GM12875 (cell line): ENCODE measurements around the gene PER1.

Experiments used
- H3K4me3 ChIP-seq: one replicate; pipeline ENCODE4 v1.5.1; 2011; ENCODE audit warnings: low read depth, low read length, control low read depth
- TF ChIP-seq, protein P1 (sequence below): IDR thresholded peaks from 2 replicates; pipeline ENCODE4 v1.5.1; 2011; ENCODE audit warnings: low read depth, mild to moderate bottlenecking, control low read depth, inconsistent platforms, low read length, moderate library complexity, borderline replicate concordance; ENCODE audit not compliant: insufficient read depth

PER1 gene

DNA sequence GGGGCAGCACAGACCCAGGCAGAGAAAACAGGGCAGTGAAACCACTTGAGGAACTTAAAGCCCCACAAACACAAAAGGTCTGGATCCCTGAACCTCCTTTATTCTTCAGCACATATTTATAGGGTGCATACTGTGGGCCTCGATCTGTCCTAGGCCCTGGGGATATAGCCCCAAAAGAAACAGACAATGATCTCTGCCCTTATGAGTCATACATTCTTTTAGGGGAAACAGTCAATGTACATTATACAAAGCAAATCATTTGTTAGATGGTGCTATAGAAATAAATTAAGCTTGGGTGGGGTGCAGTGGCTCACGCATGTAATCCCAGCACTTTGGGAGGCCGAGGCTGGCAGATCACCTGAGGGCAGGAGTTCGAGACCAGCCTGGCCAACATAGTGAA, 18.3 kb downstream of the PER1 start:
- H3K4me3 ChIP-seq, result no peak overlapping the region
- TF ChIP-seq, protein P1, sequence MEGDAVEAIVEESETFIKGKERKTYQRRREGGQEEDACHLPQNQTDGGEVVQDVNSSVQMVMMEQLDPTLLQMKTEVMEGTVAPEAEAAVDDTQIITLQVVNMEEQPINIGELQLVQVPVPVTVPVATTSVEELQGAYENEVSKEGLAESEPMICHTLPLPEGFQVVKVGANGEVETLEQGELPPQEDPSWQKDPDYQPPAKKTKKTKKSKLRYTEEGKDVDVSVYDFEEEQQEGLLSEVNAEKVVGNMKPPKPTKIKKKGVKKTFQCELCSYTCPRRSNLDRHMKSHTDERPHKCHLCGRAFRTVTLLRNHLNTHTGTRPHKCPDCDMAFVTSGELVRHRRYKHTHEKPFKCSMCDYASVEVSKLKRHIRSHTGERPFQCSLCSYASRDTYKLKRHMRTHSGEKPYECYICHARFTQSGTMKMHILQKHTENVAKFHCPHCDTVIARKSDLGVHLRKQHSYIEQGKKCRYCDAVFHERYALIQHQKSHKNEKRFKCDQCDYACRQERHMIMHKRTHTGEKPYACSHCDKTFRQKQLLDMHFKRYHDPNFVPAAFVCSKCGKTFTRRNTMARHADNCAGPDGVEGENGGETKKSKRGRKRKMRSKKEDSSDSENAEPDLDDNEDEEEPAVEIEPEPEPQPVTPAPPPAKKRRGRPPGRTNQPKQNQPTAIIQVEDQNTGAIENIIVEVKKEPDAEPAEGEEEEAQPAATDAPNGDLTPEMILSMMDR, result no peak

DNA sequence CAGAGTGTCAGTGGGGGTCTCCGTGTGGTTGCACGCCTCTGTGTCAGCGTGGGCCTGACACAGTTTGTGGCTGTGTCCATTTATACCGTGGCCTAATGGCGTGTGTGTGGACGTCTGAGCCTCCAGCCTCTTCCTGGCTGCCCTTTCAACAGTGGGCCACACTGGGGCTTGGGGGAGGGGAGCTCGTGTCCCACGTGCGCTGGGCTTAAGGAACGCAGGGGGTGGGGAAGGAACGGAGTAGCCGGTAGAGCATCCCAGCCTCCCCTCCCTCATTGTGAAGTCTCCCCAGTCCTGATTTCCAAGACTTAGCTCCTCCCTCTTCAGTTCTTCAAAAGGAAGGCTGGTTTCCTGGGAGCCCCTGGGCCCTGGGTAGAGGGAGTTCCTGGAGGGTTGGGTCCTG, 18.8 kb downstream of the PER1 start:
- TF ChIP-seq, protein P1, result no peak
- H3K4me3 ChIP-seq, result no peak overlapping the region

DNA sequence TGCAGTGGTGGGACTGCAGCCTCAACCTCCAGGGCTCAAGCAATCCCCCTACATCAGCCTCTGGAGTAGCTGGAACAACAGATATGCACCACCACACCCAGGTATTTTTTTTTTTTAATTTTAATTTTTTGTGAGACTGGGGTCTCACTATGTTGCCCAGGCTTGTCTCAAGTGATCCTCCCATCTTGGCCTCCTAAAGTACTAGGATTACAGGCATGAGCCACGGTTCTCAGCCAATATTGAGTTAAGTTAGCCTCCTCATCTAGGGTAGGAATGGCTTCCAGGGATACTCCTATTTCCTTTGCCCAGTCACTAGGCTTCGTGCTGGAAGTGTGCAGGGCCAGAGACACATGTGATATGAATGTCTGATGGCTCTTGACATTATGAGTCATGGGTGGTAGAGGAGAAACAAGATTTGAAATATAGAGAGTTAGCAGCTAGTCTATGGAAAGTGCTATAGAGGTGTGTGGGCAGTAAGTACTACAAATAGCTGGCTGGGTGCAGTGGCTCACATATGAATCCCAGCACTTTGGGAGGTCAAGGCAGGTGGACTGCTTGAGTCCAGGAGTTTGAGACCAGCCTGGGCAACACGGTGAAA, 20.3 kb downstream of the PER1 start:
- TF ChIP-seq, protein P1, result no peak

DNA sequence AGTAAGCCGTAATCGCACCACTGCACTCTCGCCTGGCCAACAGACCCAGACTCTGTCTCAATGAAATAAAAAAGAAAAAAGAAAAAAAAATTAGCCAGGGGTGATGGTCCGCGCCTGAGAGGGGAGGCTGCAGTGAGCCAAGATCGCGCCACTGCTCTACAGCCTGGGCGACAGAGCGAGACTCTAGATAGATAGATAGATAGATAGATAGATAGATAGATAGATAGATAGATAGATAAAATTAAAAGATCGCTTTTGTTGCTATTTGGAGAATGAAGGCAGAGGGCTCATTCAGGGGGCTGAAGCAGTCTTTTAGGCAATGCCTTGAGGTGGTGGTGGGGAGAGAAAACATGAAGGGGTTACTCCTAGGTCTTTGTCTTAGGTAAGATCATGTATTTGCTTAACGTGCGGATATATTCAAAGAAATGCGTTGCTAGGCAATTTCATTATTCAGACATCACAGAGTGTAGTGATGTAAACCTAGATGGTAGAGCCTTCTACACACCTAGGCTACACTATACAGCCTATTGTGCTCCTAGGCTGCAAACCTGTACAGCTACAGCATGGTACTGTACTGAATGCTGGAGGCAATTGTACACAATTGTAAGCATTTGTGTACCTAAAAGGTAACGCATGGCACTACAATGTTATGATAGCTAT, 23.9 kb downstream of the PER1 start:
- H3K4me3 ChIP-seq, result no peak overlapping the region
- TF ChIP-seq, protein P1, result no peak

More for the DNA sequence above, 20.3 kb downstream of the PER1 start:
- H3K4me3 ChIP-seq, result no peak overlapping the region

DNA sequence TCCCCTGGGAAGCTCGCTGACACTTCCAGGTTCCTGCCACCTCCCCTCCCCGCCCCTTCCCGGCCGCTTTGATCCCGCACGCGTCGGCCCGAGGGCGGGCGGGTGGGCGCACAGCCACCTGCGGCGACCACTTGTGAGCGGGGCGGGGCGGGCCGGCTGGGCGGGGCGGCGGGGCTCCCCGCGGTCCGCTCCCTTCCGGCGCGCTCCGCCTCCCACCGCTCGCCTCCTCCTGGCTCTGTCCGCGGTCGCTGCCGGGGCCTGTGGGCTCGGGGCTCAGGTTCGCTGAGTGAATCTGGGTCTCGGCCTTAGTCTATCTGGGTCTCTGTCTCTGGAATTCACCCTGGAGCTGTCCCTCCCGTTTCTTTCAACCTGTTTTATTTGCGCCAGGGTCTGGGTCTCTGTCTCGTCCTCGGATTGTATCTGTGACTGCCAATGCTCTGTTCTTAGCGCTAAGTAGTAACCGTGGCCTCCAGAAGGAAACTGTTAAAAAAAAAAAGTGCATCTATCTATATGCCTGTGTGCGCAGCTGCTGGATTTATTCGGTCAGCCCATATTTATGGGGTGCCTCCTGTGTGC, 25.6 kb downstream of the PER1 start:
- H3K4me3 ChIP-seq, result peak overlapping the region; percentile 76
- TF ChIP-seq, protein P1, result no peak

DNA sequence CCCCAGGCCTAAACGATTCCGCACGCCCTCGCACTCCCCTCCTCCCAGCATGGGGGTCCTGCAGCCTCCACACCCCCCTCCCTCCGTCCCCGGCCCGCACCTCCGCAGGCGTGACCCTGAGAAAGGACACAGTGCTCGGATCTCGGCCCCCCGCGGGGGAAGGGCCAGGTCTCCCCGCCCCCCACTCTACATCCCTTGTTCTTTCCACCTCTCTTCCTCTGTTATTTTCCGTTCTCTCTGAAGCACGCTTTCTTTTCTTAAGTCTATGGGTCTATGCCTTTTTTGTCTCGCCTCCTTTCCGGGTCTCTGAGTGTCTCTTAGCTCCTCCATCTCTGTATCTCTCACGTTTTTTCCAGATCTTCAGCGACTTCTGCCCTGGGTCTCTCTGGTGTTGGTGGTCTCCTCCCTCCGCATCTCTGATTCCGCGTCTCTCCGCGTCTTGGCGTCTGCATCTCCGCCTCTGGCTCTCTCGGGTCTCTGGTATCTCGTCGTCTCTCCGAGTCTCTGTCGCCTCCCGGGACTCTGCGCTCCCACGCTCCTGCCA, 26.2 kb downstream of the PER1 start:
- peak overlapping the region; percentile 76 for H3K4me3 ChIP-seq
- TF ChIP-seq, protein P1, result no peak
